Common myeloid progenitor, CD34-positive (primary cell): ENCODE measurements around the gene SPTA1. TPM values are rescaled to one million over a fixed set of nuclear protein-coding genes. Genes with fewer than 3 reads are reported as not detected.
A peak's percentile ranks its signal among the peaks of the same experiment; 100 is the strongest.

Experiments used
- CTCF ChIA-PET: fragments of 350-600 bp; sonication (Branson Sonifier 250); formaldehyde crosslinking; loops from one replicate; lab custom pipeline; 2021; ENCODE audit warnings: antibody characterized with exemption; lab: Charles Lee
- POLR2A ChIA-PET: fragments of 350-600 bp; sonication (Branson Sonifier 250); formaldehyde crosslinking; loops from one replicate; lab custom pipeline; 2021; ENCODE audit warnings: antibody characterized with exemption; lab: Charles Lee
- DNase-seq, 3 donors: peaks; one replicate each; pipeline versions ENCODE4 v3.0.0 to v3.0.0-alpha.2; 2013
- H3K27ac ChIP-seq, 2 experiments: 1 replicate in 1 of 2; 2 replicates in 1 of 2; pipeline ENCODE4 v1.7.0; 2013; ENCODE audit warnings: inconsistent platforms in 2 of 2, low read length in 2 of 2, mild to moderate bottlenecking in 2 of 2, low read depth in 1 of 2, moderate library complexity in 1 of 2; ENCODE audit not compliant: severe bottlenecking in 2 of 2, insufficient read depth in 1 of 2, poor library complexity in 1 of 2
- H3K27me3 ChIP-seq, 5 experiments: replicated peaks in 2 of 5; 1 replicate in 3 of 5; 2 replicates in 2 of 5; pipeline versions ENCODE4 v1.6.1 to v1.7.0; 2013; ENCODE audit warnings: low read length in 4 of 5, mild to moderate bottlenecking in 2 of 5, moderate library complexity in 2 of 5, inconsistent platforms in 1 of 5; ENCODE audit not compliant: insufficient read depth in 5 of 5, control insufficient read depth in 4 of 5
- H3K36me3 ChIP-seq, 4 experiments: 1 replicate in 2 of 4; 2 replicates in 2 of 4; pipeline versions ENCODE4 v1.6.1 to v1.7.0; 2013; ENCODE audit warnings: low read length in 3 of 4, control low read depth in 1 of 4, mild to moderate bottlenecking in 1 of 4; ENCODE audit not compliant: control insufficient read depth in 4 of 4, insufficient read depth in 4 of 4
- H3K4me1 ChIP-seq, 4 experiments: 1 replicate in 3 of 4; 2 replicates in 1 of 4; pipeline versions ENCODE4 v1.6.1 to v1.7.1; 2013; ENCODE audit warnings: low read length in 3 of 4, mild to moderate bottlenecking in 3 of 4, control low read depth in 1 of 4, inconsistent platforms in 1 of 4, moderate library complexity in 1 of 4; ENCODE audit not compliant: control insufficient read depth in 4 of 4, insufficient read depth in 4 of 4; ENCODE audit errors: control extremely low read depth in 1 of 4
- H3K4me3 ChIP-seq, 7 experiments: 1 replicate in 4 of 7; 2 replicates in 3 of 7; pipeline versions ENCODE4 v1.5.1 to v1.7.0; 2013; ENCODE audit warnings: mild to moderate bottlenecking in 7 of 7, low read length in 6 of 7, moderate library complexity in 6 of 7, inconsistent platforms in 2 of 7, low read depth in 2 of 7, control low read depth in 1 of 7; ENCODE audit not compliant: insufficient read depth in 4 of 7, control insufficient read depth in 1 of 7; ENCODE audit errors: extremely low read depth in 1 of 7
- H3K9me3 ChIP-seq, 5 experiments: 1 replicate in 4 of 5; 2 replicates in 1 of 5; pipeline versions ENCODE4 v1.6.1 to v1.7.1; 2013; ENCODE audit warnings: low read length in 4 of 5, mild to moderate bottlenecking in 2 of 5, inconsistent platforms in 1 of 5, low read depth in 1 of 5, moderate library complexity in 1 of 5; ENCODE audit not compliant: control insufficient read depth in 4 of 5, insufficient read depth in 2 of 5; ENCODE audit errors: control extremely low read depth in 1 of 5
- WGBS: methylation state at CpG from one replicate; pipeline ENCODE4 v1.1.5; 2013; ENCODE audit not compliant: insufficient coverage; 5-methylcytosine and 5-hydroxymethylcytosine counted together
- polyA plus RNA-seq: library from polyadenylated mRNA; unstranded; fragments of 120-200 nt; gene quantifications from one replicate; pipeline ENCODE4 v1.2.1, GENCODE V29; 2013

SPTA1 gene
- 18.7 TPM for polyA plus RNA-seq

DNA sequence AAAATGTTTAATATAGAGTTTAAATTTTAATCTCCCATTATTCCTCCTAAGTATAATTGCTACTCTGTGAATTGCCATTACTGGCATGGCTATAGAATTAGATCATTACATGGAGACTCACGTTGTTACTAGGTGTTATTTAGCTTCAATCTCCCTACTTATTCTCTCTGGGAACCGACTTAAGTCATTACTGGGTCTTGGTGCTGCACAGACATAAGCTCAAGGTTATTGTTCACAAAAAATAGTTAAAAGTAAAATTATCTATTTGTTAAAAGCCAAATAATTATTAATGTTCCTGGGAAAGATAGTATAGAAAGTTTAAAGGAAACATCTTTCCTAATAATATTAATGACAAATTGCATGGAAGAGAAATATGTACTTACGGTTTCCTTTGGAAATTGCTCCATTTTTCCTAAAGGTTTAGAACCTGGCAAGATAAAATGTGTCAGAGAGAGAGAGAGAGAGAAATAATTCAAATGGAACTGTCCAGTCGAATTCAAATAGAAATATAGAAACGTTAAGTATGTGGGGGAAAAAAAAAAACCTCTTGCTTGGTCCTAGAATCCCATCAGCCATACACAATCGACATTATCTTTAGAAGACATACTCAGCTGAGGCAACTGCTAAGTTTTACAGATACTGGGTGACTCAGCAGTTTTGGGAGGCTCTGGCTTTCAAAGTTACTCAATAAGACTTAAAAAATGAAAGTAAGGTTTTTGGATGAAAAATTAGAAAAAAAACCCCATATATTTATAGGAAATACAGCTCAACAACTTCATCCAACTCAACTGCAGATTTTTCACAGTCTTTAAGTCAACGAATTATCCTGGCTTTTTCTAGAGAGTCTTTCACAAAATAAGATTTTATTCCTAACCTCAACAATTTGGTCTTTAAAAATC, at the start of gene SPTA1:
TSS of gene SPTA1 (minus strand) at position 605 of the 899 bp plus-strand sequence. CDS start at position 407, 198 bp downstream.
- POLR2A ChIA-PET: no interaction called here
- 78% methylated on average over 3 of the region's 7 CpGs for WGBS
- Histone ChIP-seq H3K4me3 (peak within 1 kb of the TSS in 1 of 7 experiments; percentile 33), H3K4me1 (peaks cover 0 to 4% (median 1%) of the 10 kb centered on the region in 4 experiments), H3K36me3 (no peaks in the 10 kb centered on the region), H3K9me3 (no peaks in the 10 kb centered on the region), H3K27me3 (no peaks in the 10 kb centered on the region), H3K27ac (peak within 1 kb of the TSS in 1 of 2 experiments; percentile 70)
- peak; percentile 76 to 92 (median 90) for DNase-seq
- CTCF ChIA-PET: no interaction called here

DNA sequence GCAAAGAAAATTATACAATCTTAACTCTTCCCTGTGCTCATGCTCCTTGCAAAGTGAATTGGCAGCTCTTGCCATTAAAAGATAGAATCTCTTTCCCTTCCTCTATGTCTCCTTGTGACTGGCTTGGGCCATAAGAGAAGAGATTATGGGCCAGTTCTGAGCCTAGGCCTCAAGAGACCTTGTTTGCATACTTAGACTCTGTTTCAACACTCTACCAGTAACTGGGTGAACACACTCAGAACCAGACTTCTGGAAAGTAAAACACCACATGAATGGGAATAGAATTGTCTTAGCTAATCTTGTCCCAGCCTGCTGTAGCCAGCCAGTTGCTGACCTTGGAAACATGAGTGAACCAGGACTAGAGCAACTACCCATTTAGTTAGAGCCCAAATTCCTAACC, 49.3 kb upstream of the SPTA1 start:
- Histone ChIP-seq H3K9me3 (no peaks in the 10 kb centered on the region), H3K27ac (no peak overlapping the region), H3K4me1 (no peaks in the 10 kb centered on the region), H3K27me3 (no peaks in the 10 kb centered on the region), H3K4me3 (no peak overlapping the region), H3K36me3 (no peaks in the 10 kb centered on the region)
- POLR2A ChIA-PET: no interaction called here
- CTCF ChIA-PET: no interaction called here
- DNase-seq: no peak

DNA sequence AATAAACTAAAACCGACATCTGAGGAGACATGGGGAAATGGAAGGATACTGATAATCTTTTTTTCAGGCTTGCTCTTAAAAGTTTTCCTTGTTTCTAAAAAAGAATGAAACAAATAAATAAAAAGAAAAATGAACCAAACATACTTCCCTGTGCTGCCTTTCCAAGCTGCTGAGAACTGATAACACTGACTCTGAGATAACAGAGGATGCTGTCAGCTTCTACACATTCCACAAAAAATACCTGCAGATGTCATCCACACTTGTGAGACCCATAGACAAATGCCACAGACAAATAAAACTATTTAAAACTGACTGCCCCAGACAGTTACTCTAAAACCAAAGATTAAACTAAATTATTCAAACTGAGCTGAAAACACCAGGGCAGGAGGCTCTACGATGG, 46.0 kb upstream of the SPTA1 start:
- Histone ChIP-seq H3K4me3 (no peak overlapping the region), H3K27ac (no peak overlapping the region), H3K27me3 (no peaks in the 10 kb centered on the region), H3K9me3 (no peaks in the 10 kb centered on the region), H3K36me3 (no peaks in the 10 kb centered on the region), H3K4me1 (no peaks in the 10 kb centered on the region)
- ChIA-PET CTCF (interaction anchor here (1.2 kb wide), 1 partner anchor 52 kb away, joined by 3 read pairs; no protein-coding TSS in a partner anchor), POLR2A (no interaction called here)
- WGBS: 100% methylated on average over 1 of the region's 2 CpGs
- no peak for DNase-seq

DNA sequence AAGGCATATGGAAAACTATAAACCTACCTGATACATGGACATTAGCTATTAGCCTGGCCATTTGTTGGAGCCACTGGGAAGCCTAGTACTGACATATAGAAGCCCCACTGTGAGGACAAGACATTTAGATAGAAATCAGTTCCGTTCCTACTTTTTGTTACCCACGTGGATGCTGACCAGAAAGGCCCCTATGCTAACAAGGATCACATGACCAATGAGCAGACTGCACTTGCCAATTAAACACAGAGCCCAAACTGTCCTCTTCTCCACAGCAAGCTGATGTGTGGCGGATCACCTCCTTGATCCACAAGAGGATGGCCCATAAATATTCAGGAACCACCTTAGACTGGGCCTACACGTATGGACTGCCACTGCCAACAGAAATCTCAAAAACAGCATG, 45.2 kb upstream of the SPTA1 start:
- no peak overlapping the region for H3K27ac ChIP-seq
- DNase-seq: no peak
- WGBS: 98% methylated on average over 4 of the region's 4 CpGs
- H3K4me1 ChIP-seq: no peaks in the 10 kb centered on the region
- H3K27me3 ChIP-seq: no peaks in the 10 kb centered on the region
- H3K4me3 ChIP-seq: no peak overlapping the region
- H3K36me3 ChIP-seq: no peaks in the 10 kb centered on the region
- POLR2A ChIA-PET: no interaction called here
- CTCF ChIA-PET: no interaction called here
- H3K9me3 ChIP-seq: no peaks in the 10 kb centered on the region

DNA sequence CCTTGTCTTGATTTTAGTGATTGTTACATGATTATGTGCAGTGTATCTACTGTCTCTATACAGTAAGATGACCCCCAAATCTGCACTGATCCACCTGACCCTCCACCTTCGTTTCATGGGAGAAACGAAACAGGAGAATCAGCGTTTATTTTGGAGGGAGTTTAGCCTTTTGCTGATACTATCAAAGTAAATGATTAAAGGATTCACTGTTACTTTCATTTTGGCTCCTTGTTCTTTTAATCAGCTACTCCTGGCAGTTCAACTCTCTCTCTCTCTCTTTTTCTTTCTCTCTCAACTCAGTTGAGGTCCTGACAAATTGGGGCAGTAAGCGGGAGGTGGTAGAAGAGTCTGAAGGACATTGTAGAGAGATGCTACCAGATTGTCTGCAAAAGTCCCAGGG, 43.9 kb upstream of the SPTA1 start:
- no peaks in the 10 kb centered on the region for H3K36me3 ChIP-seq
- POLR2A ChIA-PET: no interaction called here
- H3K4me1 ChIP-seq: no peaks in the 10 kb centered on the region
- no peak for DNase-seq
- H3K27ac ChIP-seq: no peak overlapping the region
- no peaks in the 10 kb centered on the region for H3K27me3 ChIP-seq
- CTCF ChIA-PET: interaction anchor here (0.5 kb wide), 1 partner anchor 457 kb away, joined by 3 read pairs; no protein-coding TSS in a partner anchor
- H3K9me3 ChIP-seq: no peaks in the 10 kb centered on the region
- 100% methylated on average over 1 of the region's 4 CpGs for WGBS
- no peak overlapping the region for H3K4me3 ChIP-seq

DNA sequence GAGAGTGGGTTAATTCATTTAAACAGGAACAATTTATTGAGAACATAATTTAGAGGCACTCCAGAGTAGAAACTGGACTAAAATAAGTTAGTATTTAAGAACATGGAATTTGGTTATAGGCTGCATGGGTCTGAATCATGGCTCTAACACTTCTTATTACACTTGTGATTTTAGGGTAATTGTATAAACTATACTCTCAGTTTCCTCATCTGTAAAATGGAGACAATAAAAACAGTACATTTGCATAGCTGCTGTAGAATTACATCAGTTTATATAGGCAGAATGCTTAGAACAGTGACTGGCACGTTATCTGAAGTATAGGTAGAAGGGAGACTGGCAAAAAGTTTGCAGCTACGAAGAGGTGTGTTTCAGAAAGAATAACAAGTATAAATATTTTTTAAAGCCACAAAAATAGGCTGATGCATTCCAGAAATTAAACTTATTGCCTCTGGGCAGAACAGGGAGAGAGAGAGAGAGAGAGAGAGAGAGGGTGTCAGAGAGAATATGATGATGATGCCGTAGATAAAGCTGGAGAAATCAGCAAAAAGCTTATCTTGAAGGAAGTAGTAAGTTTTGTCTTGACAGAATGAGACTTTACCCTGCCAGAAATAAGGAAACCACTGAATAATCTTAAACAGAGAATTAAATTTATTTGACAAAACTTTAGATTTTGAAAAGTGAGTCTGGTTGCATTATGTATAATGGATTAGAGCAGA, 42.2 kb upstream of the SPTA1 start:
- DNase-seq: peak in 2 of 3 donors; percentile 3 to 27
- WGBS: no CpG with 5 or more reads among the region's 3 CpGs
- CTCF ChIA-PET: no interaction called here
- Histone ChIP-seq H3K27ac (no peak overlapping the region), H3K36me3 (no peaks in the 10 kb centered on the region), H3K9me3 (no peaks in the 10 kb centered on the region), H3K27me3 (no peaks in the 10 kb centered on the region), H3K4me1 (no peaks in the 10 kb centered on the region), H3K4me3 (no peak overlapping the region)
- POLR2A ChIA-PET: no interaction called here

DNA sequence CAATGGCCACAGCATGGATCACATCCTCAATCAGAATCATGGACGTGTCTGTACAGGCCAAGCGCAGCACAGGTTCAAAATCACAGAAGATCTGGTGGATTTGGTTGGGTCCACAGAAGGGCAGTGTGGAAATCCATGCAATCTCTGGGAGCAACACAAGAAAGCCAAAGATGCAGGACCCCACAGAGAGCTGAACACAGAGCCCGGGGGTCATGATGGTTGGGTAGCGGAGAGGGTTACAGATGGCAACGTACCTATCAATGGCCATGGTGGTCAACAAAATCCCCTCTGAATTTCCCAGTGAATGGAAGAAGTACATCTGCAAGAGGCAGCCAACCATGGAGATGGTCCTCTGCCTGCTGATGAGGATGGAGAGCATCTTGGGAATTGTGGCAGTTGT, 37.9 kb upstream of the SPTA1 start:
- no peak overlapping the region for H3K4me3 ChIP-seq

More for the DNA sequence above, 37.9 kb upstream of the SPTA1 start:
- no peaks in the 10 kb centered on the region for H3K36me3 ChIP-seq
- H3K4me1 ChIP-seq: no peaks in the 10 kb centered on the region
- ChIA-PET POLR2A (no interaction called here), CTCF (interaction anchor here (0.7 kb wide), 1 partner anchor 14 kb away, joined by 3 read pairs; no protein-coding TSS in a partner anchor)
- WGBS: 98% methylated on average over 5 of the region's 5 CpGs
- no peak overlapping the region for H3K27ac ChIP-seq
- H3K9me3 ChIP-seq: no peaks in the 10 kb centered on the region
- H3K27me3 ChIP-seq: no peaks in the 10 kb centered on the region
- DNase-seq: no peak
